GM13976 (cell line): ENCODE measurements around the gene BOD1L1.
"Not testable (repeated sequence)": the region's sequence is repeated elsewhere in the genome, so short reads cannot be mapped to it uniquely, and the experiment has no call there.

ENCODE experiments used
- DNase-seq: peaks from one replicate; pipeline ENCODE4 v3.0.0; 2012; ENCODE audit warnings: low spot score
- in situ Hi-C: fragments of 300-500 bp; cut with MboI; formaldehyde crosslinking; loops from one replicate; pipeline ENCODE4 v1.12.0; 2022; ENCODE audit warnings: low sequenced_read_pairs, mixed read lengths, inconsistent platforms; ENCODE audit not compliant: unreplicated experiment
- TF ChIP-seq, protein P1 (sequence below): IDR thresholded peaks from 2 replicates; pipeline ENCODE4 v1.5.1; 2012; ENCODE audit warnings: borderline replicate concordance, mild to moderate bottlenecking; ENCODE audit not compliant: insufficient read depth; ENCODE audit errors: extremely low read depth, missing control alignments, control extremely low read depth

Gene BOD1L1

DNA sequence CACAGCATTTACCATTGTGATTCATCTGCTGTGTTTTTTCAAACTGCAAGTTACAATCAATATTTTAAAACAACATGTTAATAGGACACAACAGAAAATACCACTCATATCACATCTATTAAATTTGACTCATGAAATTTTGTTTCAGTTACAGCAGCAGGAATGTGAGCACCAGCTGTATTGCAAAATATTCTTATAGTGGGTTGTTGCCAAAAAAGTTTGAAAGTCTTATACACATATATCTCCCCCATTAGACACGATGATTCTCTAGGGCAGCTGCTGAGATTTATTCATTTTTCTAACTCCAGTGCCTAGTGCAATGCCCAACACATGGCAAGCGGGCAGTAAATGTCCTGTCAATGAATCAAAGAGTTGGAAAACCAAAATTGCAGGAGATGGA, 56.6 kb downstream of the BOD1L1 start:
- in situ Hi-C loops, result no loop called here
- no peak for DNase-seq
- TF ChIP-seq, protein P1, sequence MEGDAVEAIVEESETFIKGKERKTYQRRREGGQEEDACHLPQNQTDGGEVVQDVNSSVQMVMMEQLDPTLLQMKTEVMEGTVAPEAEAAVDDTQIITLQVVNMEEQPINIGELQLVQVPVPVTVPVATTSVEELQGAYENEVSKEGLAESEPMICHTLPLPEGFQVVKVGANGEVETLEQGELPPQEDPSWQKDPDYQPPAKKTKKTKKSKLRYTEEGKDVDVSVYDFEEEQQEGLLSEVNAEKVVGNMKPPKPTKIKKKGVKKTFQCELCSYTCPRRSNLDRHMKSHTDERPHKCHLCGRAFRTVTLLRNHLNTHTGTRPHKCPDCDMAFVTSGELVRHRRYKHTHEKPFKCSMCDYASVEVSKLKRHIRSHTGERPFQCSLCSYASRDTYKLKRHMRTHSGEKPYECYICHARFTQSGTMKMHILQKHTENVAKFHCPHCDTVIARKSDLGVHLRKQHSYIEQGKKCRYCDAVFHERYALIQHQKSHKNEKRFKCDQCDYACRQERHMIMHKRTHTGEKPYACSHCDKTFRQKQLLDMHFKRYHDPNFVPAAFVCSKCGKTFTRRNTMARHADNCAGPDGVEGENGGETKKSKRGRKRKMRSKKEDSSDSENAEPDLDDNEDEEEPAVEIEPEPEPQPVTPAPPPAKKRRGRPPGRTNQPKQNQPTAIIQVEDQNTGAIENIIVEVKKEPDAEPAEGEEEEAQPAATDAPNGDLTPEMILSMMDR, result no peak

DNA sequence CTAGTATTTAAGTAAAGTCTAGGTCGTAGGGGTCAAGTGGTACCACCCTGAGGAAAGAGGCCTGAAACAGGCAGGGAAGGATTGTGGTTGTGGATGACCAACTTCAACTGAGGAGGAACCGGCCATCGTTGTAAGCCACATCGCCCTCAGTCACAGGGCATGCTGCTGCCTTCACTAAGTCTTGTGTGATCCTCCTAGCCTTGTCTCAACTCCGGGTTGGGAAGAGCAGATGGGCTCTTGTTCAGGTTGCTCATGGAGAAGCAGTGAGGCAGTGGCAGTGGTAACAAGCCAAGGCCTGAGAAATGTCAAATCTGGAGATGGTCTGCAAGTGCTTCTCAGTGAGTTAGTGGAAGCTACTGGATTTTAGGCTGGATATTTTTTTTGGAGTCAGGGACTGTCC, 60.4 kb downstream of the BOD1L1 start:
- TF ChIP-seq, protein P1, result no peak
- in situ Hi-C loops, result no loop called here
- DNase-seq, result no peak

DNA sequence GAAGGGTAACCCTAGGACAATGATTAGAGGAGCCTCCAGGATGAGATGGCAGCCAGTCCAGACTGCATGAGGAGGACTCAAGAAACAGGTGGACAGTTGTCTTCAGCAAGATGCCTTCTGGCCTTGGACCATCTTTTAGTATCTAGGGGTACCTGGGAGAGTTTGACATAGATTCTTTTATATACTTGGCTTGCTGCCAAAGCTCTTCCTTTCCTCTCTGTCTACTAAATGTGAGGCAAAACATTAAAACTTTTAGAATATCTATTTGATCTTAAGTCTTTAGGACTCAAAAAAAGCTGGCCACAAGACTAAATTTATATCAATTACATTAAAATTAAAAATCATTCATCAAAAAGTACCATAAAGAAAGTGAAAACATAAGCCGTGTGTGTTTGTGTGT, 64.6 kb downstream of the BOD1L1 start:
- DNase-seq, result no peak

DNA sequence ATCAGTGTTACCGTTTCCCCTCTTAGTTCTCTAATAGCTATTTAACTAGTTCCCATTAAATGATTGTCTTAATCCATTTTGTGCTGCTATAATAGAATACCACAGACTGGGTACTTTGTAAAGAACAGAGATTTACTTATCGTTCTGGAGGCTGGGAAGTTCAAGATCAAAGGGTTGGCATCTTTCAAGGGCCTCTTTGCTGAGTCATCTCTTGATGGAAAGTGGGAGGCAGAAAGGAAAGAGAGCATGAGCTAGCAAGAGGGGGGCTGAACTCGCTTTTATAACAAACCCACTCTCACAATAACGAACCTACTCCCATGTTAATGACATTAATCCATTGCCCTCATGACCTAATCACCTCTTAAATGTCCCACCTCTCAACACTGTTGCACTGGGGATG, 65.9 kb downstream of the BOD1L1 start:
- DNase-seq, result no peak
- in situ Hi-C loops, result no loop called here
- TF ChIP-seq, protein P1, result no peak

More for the DNA sequence above, 64.6 kb downstream of the BOD1L1 start:
- in situ Hi-C loops, result no loop called here
- TF ChIP-seq, protein P1, result no peak

DNA sequence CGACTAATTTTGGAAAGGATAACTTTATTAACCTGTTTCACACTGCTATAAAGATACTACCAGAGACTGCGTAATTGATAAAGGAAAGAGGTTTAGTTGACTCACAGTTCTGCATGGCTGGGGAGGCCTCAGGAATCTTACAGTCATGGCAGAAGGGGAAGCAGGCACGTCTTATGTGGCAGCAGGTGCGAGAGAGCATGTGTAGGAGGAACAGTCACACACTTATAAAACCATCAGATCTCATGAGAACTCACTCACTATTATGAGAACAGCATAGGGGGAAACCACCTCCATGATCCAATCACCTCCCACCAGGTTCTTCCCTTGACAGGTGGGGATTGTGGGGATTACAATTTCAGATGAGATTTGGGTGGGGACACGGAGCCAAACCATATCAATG, 67.4 kb downstream of the BOD1L1 start:
- in situ Hi-C loops, DNase-seq: not testable (repeated sequence)

DNA sequence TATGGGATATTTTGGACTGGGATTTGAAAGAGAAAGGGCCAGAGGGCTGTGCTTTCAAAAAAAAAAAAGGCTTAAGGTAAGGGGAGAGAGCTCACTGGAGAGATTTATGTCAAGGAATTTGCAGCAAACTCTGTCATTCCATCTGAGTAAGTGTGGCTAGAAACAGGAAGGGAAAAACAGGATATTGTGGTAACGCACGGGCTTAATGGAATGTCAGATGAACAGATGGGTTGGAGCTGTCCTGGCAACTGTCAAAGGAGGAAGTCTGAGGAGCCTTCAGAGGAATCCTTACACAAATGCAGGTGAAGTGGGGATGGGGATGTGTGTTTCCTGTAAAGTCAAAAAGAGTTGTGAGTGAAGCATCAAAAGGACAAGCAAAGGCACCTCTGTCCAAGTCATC, 68.1 kb downstream of the BOD1L1 start:
- TF ChIP-seq, protein P1, result no peak
- DNase-seq, result no peak
- in situ Hi-C loops, result loop anchor here (10.0 kb wide), 1 partner anchor 715 kb away; no protein-coding TSS in a partner anchor

DNA sequence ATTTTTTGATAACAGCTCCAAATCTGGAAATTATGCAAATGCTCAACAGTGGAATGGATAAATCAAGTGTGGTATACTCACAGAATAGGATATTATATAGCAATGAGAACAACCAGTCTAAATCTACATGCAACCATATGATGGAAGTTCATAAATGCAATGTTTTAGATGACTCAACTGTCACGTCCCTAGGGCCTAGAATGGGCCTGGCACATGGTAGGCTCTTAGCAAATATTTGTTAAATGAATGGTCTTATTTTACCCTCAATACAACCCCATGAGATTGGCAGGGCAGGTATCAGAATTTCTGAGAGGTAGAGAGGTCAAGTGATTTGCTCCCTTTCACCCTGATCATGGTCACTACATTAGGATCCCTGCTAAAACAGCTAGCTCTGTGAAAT, 68.6 kb downstream of the BOD1L1 start:
- TF ChIP-seq, protein P1, result no peak
- no peak for DNase-seq
- in situ Hi-C loops, result loop anchor here (10.0 kb wide), 1 partner anchor 714 kb away; no protein-coding TSS in a partner anchor

DNA sequence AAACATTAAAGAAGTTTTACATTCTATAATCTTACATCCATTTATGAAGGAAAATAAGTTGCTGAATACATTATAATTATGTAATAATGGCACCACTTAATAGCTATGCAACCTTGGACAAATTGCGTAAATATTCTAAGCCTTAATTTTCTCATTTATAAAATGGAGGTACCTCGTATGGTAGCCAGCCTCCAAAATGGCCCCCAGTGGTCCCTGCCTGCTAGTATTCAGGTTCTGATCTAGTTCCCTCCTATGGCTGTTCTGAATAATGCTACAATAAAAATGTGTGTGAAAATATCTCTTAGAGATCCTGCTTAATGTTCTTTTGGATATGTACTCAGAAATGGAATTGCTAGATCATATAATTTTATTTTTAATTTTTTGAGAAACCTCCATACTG, 72.2 kb downstream of the BOD1L1 start:
- TF ChIP-seq, protein P1, result no peak
- DNase-seq, result no peak
- in situ Hi-C loops, result loop anchor here (10.0 kb wide), 1 partner anchor 711 kb away; no protein-coding TSS in a partner anchor
